ENCODE data around the gene NSUN6.

NSUN6 gene

DNA sequence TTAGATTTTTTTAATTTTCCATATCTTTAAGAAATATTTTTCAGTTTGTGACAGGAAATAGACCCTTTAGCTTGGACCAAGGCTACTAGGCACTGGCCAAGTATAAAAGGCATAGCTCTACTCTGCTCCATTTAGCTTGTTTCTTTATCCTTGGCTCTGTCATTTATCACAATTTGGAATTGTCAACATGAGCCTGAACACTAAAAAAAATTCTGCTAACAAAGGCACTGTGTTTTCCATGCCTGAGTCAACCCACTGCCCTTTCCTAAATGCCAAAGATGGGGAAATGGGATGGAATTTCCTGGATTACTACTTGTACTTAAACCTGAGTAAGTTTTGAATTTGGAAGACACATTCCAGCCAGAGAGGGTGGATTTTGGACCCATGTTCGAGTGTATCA lies 128.4 kb downstream of the NSUN6 start:
- H3K4me1 ChIP-seq (ENCODE audit: insufficient read depth, low read length): no peaks in the 10 kb centered on the region

DNA sequence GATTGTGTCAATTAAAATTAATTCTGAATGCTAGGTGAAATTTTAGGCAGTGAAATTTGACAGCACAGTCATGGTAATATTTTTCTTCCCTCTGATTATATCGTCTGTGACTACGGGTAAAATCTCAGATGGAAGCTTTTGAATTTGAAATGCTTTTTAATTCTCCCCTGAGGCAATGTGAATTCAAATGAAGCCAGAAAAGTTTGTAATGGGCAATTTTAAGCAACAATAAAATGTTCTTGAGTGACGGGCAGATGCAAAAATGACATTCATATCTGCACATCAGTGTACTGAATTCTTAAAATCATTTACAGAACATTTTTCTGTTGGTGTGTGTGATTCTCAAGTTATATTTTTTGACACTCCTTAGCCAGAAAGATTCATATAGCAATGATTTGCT lies 134.5 kb downstream of the NSUN6 start:
- H2AFZ ChIP-seq (ENCODE audit: low read depth, low read length): no peak overlapping the region
- no peaks in the 10 kb centered on the region for H3K36me3 ChIP-seq (ENCODE audit: insufficient read depth, low read length)
- no peak overlapping the region for H3K4me3 ChIP-seq (ENCODE audit: low read length)
- no peaks in the 10 kb centered on the region for H3K4me1 ChIP-seq (ENCODE audit: insufficient read depth, low read length)
- H3K27me3 ChIP-seq (ENCODE audit: insufficient read depth, low read length): no peaks in the 10 kb centered on the region
- no peaks in the 10 kb centered on the region for H3K9me3 ChIP-seq (ENCODE audit: low read length)

More for the DNA sequence above, 128.4 kb downstream of the NSUN6 start:
- Histone ChIP-seq H3K36me3 (ENCODE audit: insufficient read depth, low read length) (no peaks in the 10 kb centered on the region), H3K27me3 (ENCODE audit: insufficient read depth, low read length) (no peaks in the 10 kb centered on the region), H3K9me3 (ENCODE audit: low read length) (no peaks in the 10 kb centered on the region), H2AFZ (ENCODE audit: low read depth, low read length) (no peak overlapping the region), H3K4me3 (ENCODE audit: low read length) (no peak overlapping the region)

DNA sequence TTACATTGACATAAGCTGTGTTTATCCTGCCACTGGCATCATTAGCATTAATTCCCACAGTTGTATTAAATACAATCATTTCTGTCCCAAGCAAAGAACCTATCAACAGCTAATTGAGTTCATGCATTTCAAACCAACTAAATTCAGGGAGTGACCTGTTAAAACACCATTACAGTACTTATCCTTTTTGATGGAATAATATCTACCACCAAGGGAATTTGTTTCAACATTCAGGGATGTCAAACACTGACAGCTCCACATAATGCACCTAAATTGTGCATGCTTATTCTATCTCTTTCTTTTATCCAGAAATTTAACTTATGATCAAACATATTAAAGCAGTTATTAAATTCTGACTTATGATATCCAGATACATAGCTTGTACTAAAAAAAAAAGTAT lies 136.8 kb downstream of the NSUN6 start:
- Histone ChIP-seq H3K27me3 (ENCODE audit: insufficient read depth, low read length) (no peaks in the 10 kb centered on the region), H3K4me1 (ENCODE audit: insufficient read depth, low read length) (no peaks in the 10 kb centered on the region), H3K4me3 (ENCODE audit: low read length) (no peak overlapping the region), H3K36me3 (ENCODE audit: insufficient read depth, low read length) (no peaks in the 10 kb centered on the region), H3K9me3 (ENCODE audit: low read length) (no peaks in the 10 kb centered on the region), H2AFZ (ENCODE audit: low read depth, low read length) (no peak overlapping the region)

DNA sequence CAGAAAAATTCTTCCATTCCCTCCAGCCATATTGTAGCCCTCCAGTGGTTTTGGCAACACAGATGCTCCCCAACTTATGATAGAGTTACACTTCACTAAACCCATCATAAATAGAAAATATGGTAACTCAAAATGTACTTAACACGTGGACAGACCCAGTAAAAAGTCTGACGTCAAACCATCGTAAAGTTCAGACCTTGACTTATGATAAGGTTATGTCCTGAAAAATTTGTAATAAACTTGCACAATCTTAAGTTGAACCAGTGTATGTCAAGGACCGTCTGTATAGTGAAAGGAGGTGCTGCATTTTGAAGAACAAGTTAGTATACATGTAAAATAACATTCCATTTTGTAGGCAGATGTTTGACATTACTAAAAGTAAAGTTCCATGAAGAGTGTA lies 142.8 kb downstream of the NSUN6 start:
- Histone ChIP-seq H3K4me3 (ENCODE audit: low read length) (no peak overlapping the region), H2AFZ (ENCODE audit: low read depth, low read length) (no peak overlapping the region), H3K27me3 (ENCODE audit: insufficient read depth, low read length) (no peaks in the 10 kb centered on the region), H3K36me3 (ENCODE audit: insufficient read depth, low read length) (no peaks in the 10 kb centered on the region), H3K4me1 (ENCODE audit: insufficient read depth, low read length) (no peaks in the 10 kb centered on the region), H3K9me3 (ENCODE audit: low read length) (no peaks in the 10 kb centered on the region)

DNA sequence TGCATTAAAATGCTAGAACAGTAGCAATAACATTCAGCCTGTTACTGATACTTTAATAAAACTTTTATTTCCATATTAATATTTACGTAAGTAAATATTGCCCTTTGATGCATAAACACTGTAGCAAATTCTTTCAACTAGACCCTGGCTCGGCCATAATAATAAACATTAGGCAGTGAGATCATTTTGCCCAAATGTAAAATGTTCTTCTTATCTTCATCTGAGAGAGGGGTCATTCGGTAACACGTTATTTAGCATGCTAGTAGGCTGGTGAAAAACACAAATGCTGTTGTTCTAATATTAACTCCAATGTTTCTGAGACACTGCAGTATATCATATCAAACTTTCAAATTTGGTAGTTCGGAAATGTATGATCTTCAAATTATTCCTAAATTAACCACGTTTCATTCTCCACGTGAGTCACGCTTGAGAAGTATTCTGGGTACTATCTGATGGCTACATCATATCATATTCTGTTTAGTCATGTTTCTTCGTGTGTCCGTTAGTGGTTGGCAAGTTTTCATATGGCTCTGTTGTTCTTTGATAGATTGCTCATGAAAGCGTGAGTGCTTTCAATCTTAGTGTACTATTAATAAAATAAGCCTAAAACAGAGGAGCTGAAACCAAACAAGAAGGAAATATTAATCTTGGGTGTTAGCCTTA lies 145.8 kb downstream of the NSUN6 start:
- Histone ChIP-seq H3K36me3 (ENCODE audit: insufficient read depth, low read length) (no peaks in the 10 kb centered on the region), H2AFZ (ENCODE audit: low read depth, low read length) (no peak overlapping the region), H3K27me3 (ENCODE audit: insufficient read depth, low read length) (no peaks in the 10 kb centered on the region), H3K9me3 (ENCODE audit: low read length) (no peaks in the 10 kb centered on the region), H3K4me3 (ENCODE audit: low read length) (no peak overlapping the region), H3K4me1 (ENCODE audit: insufficient read depth, low read length) (no peaks in the 10 kb centered on the region)

DNA sequence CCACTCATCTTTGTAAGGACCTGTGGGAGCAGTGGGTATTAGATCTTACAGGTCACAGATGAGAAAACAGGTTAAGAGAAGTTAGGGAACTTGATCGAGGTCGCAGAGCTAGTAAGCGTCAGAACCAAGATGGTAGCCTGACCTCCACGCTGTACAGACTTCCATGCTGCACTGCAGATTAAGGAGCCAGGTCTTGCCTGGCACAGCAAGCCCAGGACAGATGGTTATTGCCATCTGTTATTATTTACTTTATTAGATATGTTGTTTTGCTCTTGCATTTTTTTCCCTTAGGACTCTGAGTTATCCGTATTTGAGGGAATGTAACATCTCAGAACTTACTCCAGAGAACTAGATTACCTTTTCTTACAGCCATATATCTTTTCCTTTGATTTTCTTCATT lies 147.2 kb downstream of the NSUN6 start:
- no peaks in the 10 kb centered on the region for H3K4me1 ChIP-seq (ENCODE audit: insufficient read depth, low read length)
- no peak overlapping the region for H3K4me3 ChIP-seq (ENCODE audit: low read length)
- H3K9me3 ChIP-seq (ENCODE audit: low read length): no peaks in the 10 kb centered on the region
- no peak overlapping the region for H2AFZ ChIP-seq (ENCODE audit: low read depth, low read length)
- no peaks in the 10 kb centered on the region for H3K36me3 ChIP-seq (ENCODE audit: insufficient read depth, low read length)
- H3K27me3 ChIP-seq (ENCODE audit: insufficient read depth, low read length): no peaks in the 10 kb centered on the region

DNA sequence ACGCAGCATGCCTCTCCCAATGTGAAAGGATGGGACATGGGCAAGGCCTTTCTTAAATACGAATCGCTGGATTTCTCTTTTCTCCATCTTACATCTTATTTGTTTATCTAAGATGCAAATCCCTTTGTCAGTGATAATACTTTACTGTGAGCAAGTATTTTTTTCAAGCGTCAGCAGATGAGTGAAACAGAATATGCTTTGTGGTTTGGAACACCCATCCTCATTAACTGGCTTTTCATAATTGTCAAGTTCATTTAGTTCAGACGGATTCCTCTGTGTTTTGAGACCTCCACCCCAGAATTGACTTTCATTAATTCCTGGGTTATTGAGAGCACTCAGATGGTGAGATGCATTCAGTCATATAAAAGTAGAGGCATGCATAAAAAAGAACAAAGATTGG lies 149.8 kb downstream of the NSUN6 start:
- H3K27me3 ChIP-seq (ENCODE audit: insufficient read depth, low read length): no peaks in the 10 kb centered on the region
- H2AFZ ChIP-seq (ENCODE audit: low read depth, low read length): no peak overlapping the region
- no peaks in the 10 kb centered on the region for H3K9me3 ChIP-seq (ENCODE audit: low read length)
- peaks cover 4% of the 10 kb centered on the region for H3K4me1 ChIP-seq (ENCODE audit: insufficient read depth, low read length)
- no peaks in the 10 kb centered on the region for H3K36me3 ChIP-seq (ENCODE audit: insufficient read depth, low read length)
- H3K4me3 ChIP-seq (ENCODE audit: low read length): no peak overlapping the region

DNA sequence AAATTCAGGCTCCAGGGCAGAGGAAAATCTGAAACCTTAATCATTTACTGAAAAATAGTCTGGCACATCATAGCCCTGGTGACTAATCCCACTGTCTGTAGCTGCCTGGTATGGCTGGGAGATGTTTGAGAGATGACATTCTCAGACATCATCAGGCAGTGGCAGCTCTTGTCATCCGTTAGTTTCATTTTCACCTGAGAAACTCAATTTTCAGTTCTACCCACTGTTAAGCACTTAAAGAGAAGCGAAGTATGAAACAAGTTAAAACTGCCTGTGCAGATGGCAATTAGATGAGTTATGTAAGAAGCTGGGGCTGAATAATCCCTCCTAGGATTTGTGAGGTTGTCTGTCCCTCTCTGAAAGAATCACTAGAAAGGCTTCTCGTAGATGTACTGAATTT lies 150.2 kb downstream of the NSUN6 start:
- H3K4me3 ChIP-seq (ENCODE audit: low read length): no peak overlapping the region
- peaks cover 4% of the 10 kb centered on the region for H3K4me1 ChIP-seq (ENCODE audit: insufficient read depth, low read length)
- no peaks in the 10 kb centered on the region for H3K27me3 ChIP-seq (ENCODE audit: insufficient read depth, low read length)
- H3K36me3 ChIP-seq (ENCODE audit: insufficient read depth, low read length): no peaks in the 10 kb centered on the region
- H3K9me3 ChIP-seq (ENCODE audit: low read length): no peaks in the 10 kb centered on the region
- no peak overlapping the region for H2AFZ ChIP-seq (ENCODE audit: low read depth, low read length)

DNA sequence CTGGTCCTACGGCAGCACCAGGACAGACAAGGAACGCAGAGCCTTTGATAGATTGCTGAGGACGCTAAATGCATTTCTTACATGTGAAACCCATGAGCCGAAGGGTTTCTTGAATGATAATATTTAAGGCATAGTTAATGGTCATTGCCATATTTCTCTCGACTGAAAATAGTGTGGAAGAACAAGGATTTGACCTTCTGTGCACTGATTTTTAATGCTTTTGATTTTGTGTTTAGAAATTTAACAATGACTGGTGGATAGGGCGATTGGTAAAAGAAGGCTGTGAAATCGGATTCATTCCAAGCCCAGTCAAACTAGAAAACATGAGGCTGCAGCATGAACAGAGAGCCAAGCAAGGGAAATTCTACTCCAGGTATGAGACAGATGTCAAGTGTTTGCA lies 150.8 kb downstream of the NSUN6 start:
- Histone ChIP-seq H3K4me1 (ENCODE audit: insufficient read depth, low read length) (peaks cover 4% of the 10 kb centered on the region), H3K9me3 (ENCODE audit: low read length) (no peaks in the 10 kb centered on the region), H3K27me3 (ENCODE audit: insufficient read depth, low read length) (no peaks in the 10 kb centered on the region), H2AFZ (ENCODE audit: low read depth, low read length) (no peak overlapping the region), H3K4me3 (ENCODE audit: low read length) (no peak overlapping the region), H3K36me3 (ENCODE audit: insufficient read depth, low read length) (no peaks in the 10 kb centered on the region)

DNA sequence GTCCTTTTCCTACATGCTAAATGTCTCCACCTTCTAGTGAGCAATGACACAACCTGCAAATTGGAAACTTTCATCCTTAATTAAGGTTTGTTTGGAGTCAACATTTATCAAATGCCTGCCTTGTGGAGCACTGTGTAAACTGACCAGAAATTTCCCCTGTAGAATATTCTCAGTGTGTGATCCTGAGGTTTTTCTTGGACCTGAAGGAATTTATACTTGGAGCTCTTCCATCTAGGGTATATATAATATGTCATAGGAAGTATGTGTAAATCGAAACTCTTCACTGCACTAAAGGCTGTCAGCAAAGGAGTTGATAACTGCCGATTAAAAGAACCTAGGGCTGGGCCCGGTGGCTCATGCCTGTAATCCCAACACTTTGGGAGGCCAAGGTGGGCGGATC lies 152.4 kb downstream of the NSUN6 start:
- Histone ChIP-seq H3K9me3 (ENCODE audit: low read length) (no peaks in the 10 kb centered on the region), H2AFZ (ENCODE audit: low read depth, low read length) (no peak overlapping the region), H3K4me3 (ENCODE audit: low read length) (no peak overlapping the region), H3K27me3 (ENCODE audit: insufficient read depth, low read length) (no peaks in the 10 kb centered on the region), H3K4me1 (ENCODE audit: insufficient read depth, low read length) (peaks cover 4% of the 10 kb centered on the region), H3K36me3 (ENCODE audit: insufficient read depth, low read length) (no peaks in the 10 kb centered on the region)

DNA sequence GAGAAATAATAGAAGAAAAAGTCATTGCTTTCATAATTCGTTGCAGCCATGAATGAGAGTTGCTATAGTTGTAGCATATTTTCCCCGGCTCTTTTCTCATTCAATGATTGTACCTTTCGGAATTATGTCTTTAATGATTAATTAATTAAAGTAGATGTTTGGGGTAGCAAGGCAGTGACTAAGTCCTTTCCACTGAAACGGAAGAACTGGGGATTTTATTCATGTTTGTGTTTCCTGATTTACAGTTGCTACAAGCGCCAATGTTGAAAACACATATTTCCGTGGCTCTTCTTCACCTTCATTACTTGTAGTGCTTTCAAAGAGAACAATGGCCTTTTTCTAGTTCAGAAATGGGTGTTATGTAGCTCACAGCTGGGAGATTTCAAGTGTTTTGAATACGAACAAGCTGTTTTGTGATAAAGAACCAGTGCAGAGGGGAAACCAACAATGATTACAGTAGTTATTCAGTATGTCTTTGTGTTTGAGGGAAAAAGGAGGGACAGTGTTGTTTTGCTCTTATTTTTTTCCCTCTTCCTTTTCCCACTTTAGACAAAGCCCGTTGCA lies 153.5 kb downstream of the NSUN6 start:
- no peaks in the 10 kb centered on the region for H3K36me3 ChIP-seq (ENCODE audit: insufficient read depth, low read length)
- peaks cover 4% of the 10 kb centered on the region for H3K4me1 ChIP-seq (ENCODE audit: insufficient read depth, low read length)
- H2AFZ ChIP-seq (ENCODE audit: low read depth, low read length): no peak overlapping the region
- no peaks in the 10 kb centered on the region for H3K27me3 ChIP-seq (ENCODE audit: insufficient read depth, low read length)
- no peaks in the 10 kb centered on the region for H3K9me3 ChIP-seq (ENCODE audit: low read length)
- H3K4me3 ChIP-seq (ENCODE audit: low read length): no peak overlapping the region
